Parathyroid adenoma (tissue), 2 donors: ENCODE results near the gene PTGDR.

Experiments
- H2AFZ ChIP-seq: fragments of 300-600 bp; sonication (generic); one replicate; pipeline ENCODE4 v1.7.0; 2017; ENCODE audit warnings: antibody characterized with exemption, mild to moderate bottlenecking
- H3K27ac ChIP-seq: fragments of 300-600 bp; sonication (generic); one replicate; pipeline ENCODE4 v1.7.0; 2017
- H3K27me3 ChIP-seq: fragments of 300-600 bp; sonication (generic); one replicate; pipeline ENCODE4 v1.7.0; 2017; ENCODE audit warnings: low read length; ENCODE audit not compliant: control insufficient read depth, insufficient read depth
- H3K36me3 ChIP-seq: fragments of 300-600 bp; sonication (generic); one replicate; pipeline ENCODE4 v1.7.0; 2017; ENCODE audit warnings: low read length; ENCODE audit not compliant: control insufficient read depth, insufficient read depth
- H3K4me1 ChIP-seq: fragments of 300-600 bp; sonication (generic); one replicate; pipeline ENCODE4 v1.7.0; 2017; ENCODE audit warnings: control low read depth
- H3K4me2 ChIP-seq: fragments of 300-600 bp; sonication (generic); one replicate; pipeline ENCODE4 v1.7.0; 2017; ENCODE audit warnings: low read length
- H3K4me3 ChIP-seq: fragments of 300-600 bp; sonication (generic); one replicate; pipeline ENCODE4 v1.7.0; 2017; ENCODE audit warnings: low read depth, low read length
- H3K79me2 ChIP-seq: fragments of 300-600 bp; sonication (generic); one replicate; pipeline ENCODE4 v1.7.0; 2017; ENCODE audit warnings: control low read depth
- H3K9ac ChIP-seq: fragments of 300-600 bp; sonication (generic); one replicate; pipeline ENCODE4 v1.7.0; 2017; ENCODE audit warnings: mild to moderate bottlenecking
- H3K9me3 ChIP-seq: fragments of 300-600 bp; sonication (generic); one replicate; pipeline ENCODE4 v1.7.0; 2017; ENCODE audit warnings: low read length; ENCODE audit not compliant: control insufficient read depth
- CTCF ChIP-seq: fragments of 300-600 bp; sonication (generic); IDR thresholded peaks from one replicate; pipeline ENCODE4 v1.7.0; 2017; ENCODE audit warnings: antibody characterized with exemption, mild to moderate bottlenecking
- donor health status: primary hyperparathyroidism.

Gene PTGDR

DNA sequence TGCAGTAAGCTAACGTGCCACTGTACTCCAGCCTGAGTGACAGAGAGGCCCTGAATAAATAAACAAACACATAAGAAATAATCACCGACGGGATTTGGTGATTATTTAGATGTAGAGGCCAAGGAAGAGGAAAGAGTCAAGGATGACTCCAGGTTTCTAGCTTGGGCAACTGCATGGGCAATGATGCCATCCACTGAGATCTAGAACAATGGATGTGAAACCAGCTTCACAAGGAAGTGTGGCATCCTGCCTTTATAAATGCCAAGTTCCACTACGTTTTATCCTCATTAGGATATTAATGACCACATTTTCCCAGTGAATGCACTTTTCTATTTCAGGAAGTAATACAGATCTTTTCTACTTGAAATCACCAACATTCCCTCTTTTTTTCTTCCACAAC lies 35.7 kb downstream of the PTGDR start:
- H2AFZ ChIP-seq = no peak overlapping the region
- no peak overlapping the region for H3K9ac ChIP-seq
- H3K27me3 ChIP-seq = no peaks in the 10 kb centered on the region
- no peak overlapping the region for H3K27ac ChIP-seq
- no peaks in the 10 kb centered on the region for H3K9me3 ChIP-seq
- H3K4me2 ChIP-seq = no peak overlapping the region
- no peaks in the 10 kb centered on the region for H3K36me3 ChIP-seq
- H3K79me2 ChIP-seq = no peaks in the 10 kb centered on the region
- no peak for TF ChIP-seq CTCF
- no peaks in the 10 kb centered on the region for H3K4me1 ChIP-seq
- H3K4me3 ChIP-seq = no peak overlapping the region

- H3K36me3 ChIP-seq = no peaks in the 10 kb centered on the region
- no peaks in the 10 kb centered on the region for H3K9me3 ChIP-seq
- H3K27ac ChIP-seq = no peak overlapping the region
- TF ChIP-seq CTCF = no peak
- no peak overlapping the region for H3K4me2 ChIP-seq
- no peaks in the 10 kb centered on the region for H3K79me2 ChIP-seq
- no peak overlapping the region for H3K4me3 ChIP-seq
- H3K27me3 ChIP-seq = no peaks in the 10 kb centered on the region
- H3K4me1 ChIP-seq = no peaks in the 10 kb centered on the region
- no peak overlapping the region for H3K9ac ChIP-seq
- H2AFZ ChIP-seq = no peak overlapping the region
These were observed 36.9 kb downstream of the PTGDR start for GRCh38 chr14:52304248-52304904.

DNA sequence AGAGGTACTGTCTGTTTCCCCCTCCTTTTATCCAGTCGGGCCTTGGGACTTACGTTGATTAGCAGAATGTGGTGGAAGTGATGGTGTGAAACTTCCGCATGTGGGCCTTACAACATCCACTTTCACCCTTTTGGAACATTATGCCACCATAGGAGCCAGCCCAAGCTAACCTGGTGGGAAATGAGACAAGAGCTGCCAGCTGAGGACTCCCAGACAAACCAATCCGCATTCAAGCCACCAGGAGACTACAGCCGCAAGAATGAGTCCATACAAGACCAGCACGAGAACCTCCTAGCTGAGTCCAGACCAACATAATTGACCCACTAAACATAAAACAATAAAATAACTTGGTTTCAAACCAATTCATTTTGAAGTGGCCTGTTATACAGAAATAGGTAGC lies 37.5 kb downstream of the PTGDR start:
- H3K79me2 ChIP-seq = no peaks in the 10 kb centered on the region
- no peak overlapping the region for H3K4me2 ChIP-seq
- H3K4me1 ChIP-seq = no peaks in the 10 kb centered on the region
- H3K9ac ChIP-seq = no peak overlapping the region
- no peaks in the 10 kb centered on the region for H3K9me3 ChIP-seq
- H3K4me3 ChIP-seq = no peak overlapping the region
- no peak overlapping the region for H3K27ac ChIP-seq
- H3K27me3 ChIP-seq = no peaks in the 10 kb centered on the region
- no peaks in the 10 kb centered on the region for H3K36me3 ChIP-seq
- TF ChIP-seq CTCF = no peak
- no peak overlapping the region for H2AFZ ChIP-seq

DNA sequence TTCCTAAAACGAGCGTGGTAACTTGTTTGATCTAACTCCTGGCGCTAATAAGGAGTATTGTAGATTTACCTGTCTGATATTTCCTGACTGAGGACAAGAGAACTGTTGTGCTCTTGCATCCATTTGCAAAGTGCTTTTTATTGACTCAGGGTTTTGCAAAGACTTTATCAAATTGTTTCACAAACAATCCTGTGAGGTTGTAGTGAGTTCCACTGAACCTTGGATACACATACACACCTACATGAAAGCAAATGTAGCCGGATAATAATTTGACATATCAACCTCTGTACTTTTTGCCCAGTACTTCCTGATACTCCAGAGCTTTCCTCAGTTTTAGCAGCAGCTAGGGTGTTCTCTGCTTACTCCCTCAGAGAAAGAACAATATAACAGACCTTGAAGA lies 39.9 kb downstream of the PTGDR start:
- Histone ChIP-seq H3K27ac (no peak overlapping the region), H3K4me2 (no peak overlapping the region), H3K4me1 (no peaks in the 10 kb centered on the region), H3K27me3 (no peaks in the 10 kb centered on the region), H3K79me2 (no peaks in the 10 kb centered on the region), H2AFZ (no peak overlapping the region), H3K9ac (no peak overlapping the region), H3K4me3 (no peak overlapping the region), H3K9me3 (no peaks in the 10 kb centered on the region), H3K36me3 (no peaks in the 10 kb centered on the region)
- no peak for TF ChIP-seq CTCF

- Histone ChIP-seq H3K9ac (no peak overlapping the region), H2AFZ (no peak overlapping the region), H3K27me3 (no peaks in the 10 kb centered on the region), H3K4me2 (no peak overlapping the region), H3K4me1 (no peaks in the 10 kb centered on the region), H3K36me3 (no peaks in the 10 kb centered on the region), H3K79me2 (no peaks in the 10 kb centered on the region), H3K9me3 (no peaks in the 10 kb centered on the region), H3K27ac (no peak overlapping the region), H3K4me3 (no peak overlapping the region)
- TF ChIP-seq CTCF = no peak
These were observed 40.4 kb downstream of the PTGDR start for GRCh38 chr14:52307905-52308304.
